NCI-H510A treated with DMSO at 0.1 percent for 48 hours (cell line): ENCODE results near the gene TAGLN2.
A peak's percentile ranks its signal among the peaks of the same experiment; 100 is the strongest.

ENCODE experiments used
- DNase-seq: peaks from one replicate; lab custom pipeline; 2025; lab: John Stamatoyannopoulos, UW

TAGLN2 gene

DNA sequence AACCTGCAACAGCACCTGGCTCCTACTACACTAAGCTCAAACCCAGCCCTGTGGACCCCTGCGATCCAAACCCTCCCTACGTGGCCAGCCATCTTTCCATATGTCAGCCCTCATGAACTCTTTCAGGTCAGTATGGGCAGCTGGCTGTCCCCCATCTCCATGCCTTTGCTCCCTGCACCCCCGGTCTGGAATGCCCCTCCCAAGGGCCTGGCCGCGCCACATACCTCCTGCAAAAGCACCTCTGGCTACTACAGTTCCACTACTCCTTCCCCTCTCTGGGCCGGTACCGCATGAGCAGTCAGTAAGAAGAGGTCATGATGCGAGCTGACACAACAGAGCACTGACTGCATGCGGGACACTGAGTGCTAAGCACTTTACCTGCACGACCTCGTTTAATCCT lies 10.0 kb upstream of the TAGLN2 start:
- DNase-seq = no peak

DNA sequence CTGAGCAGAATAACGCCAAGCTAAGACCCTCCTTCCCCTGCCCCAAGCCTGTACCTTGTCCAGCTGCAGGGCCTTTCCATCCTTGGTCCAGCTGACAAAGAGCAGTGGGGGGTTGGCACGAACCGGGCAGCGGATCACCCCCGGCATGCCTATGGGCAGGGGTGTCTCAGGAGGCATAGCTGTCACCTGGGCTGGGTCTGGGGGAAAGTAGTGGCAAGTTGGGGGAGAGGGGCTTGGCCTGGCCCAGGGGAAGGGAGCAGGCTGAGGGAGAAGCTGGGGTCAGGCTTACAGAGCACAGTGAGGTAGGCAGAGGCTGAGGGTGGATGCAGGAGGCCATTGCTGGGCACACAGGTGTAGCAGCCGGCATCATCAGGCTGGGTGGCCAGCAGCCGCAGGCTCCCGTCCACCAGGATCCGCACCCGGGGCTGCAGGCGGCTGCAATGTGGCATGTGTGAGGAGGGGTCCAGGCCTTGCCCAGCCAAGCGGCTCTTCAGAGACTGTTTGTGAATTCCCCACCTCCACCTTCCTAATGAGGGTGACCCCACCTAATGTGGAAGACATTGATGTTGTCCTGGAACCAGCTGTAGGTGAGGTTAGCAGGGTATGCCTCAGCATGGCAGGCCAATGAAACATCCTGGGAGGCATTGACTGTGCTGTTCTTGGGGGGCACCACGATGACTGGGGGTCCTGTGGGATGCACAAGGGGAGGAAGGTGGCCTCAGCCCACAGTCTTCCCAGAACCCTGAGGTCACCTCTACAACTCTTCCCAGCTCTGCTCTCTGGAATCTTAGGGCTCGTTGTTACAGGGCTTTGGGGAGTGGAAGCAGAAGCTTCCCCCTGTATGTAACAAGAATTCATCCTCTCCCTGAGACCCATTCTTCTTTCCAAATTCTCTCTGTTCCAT lies 9.1 kb upstream of the TAGLN2 start:
- DNase-seq = no peak

DNA sequence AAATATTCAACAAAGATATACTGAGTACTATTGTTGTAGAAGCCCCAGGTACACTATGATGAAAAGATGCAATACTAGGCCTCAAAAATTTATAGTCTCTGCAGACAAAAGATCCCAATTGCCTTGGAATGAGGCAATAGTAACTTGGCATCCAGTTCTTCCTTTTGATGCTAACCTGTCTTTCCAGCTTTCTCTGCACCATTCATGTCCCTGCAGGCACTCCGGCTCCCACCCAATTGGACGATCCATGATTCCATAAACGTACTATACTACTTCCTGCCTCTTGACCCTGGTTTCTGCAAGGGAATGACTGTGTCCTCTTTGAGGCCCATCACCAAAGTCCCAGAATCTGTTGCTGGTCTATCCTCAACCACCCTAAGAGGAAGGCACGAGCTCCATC lies 8.0 kb upstream of the TAGLN2 start:
- DNase-seq = no peak

DNA sequence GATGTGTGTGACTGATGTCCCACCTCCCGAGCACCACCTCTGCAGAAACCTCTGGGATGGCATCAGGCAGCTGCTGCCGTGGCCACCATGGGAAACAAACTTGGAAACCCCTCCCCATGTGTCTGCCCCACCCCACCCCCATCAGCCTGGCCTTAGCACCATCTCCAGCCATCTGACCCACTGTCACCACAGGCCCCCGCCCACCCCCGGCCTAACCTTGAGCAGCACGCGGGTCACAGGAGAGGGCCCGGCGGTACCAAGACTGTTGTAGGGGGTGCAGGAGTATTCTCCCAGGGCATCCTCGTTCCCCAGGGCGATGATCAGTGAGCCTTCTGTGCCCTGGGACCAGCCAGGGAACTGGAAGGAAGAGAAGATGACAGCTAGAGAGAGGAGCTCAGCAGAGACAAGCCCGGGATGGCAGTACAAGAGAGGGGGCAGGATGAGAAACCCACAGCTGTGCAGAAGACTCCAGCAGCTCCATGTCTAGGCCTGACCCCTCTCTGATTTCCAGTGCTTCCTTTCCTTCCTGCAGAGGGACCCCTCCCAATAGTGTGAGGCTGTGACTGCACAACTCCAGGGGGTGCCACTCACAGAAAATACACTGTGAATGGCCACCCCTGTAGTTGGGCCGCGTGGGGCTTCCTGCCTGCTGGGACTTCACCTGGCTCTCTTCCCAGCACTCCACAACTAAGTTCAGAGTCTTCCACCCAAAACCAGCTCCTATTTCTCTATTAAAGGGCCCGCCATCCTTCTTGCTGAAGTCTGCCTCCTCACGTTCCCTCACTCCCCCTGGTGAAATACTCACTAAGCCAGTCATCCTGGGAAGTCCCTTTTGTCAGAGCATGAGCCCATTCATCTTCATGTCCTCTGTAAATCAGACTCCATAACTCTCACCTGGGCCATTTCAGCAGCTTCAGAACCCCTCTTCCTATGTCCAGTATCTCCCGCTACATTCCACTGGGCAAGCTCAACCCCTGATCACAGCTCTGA lies 7.3 kb upstream of the TAGLN2 start:
- DNase-seq = no peak

DNA sequence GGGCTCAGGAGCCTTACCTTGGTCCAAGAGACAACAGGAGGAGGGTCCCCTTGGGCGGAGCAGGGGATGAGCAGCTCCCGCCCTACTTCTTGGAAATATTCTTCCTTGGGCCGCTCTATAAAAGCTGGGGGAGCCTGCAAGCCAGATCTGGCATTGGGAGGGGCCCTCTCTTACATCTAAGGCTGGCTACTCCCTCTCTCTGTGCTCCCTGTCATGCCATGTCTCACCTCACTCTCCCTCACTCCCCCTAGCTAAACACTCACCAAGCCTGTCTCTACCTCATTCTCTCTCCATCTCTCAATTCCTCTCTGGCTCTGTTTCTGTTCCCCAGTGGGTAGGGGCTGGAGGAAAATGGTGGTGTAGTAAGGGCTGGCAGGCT lies 6.5 kb upstream of the TAGLN2 start:
- no peak for DNase-seq

DNA sequence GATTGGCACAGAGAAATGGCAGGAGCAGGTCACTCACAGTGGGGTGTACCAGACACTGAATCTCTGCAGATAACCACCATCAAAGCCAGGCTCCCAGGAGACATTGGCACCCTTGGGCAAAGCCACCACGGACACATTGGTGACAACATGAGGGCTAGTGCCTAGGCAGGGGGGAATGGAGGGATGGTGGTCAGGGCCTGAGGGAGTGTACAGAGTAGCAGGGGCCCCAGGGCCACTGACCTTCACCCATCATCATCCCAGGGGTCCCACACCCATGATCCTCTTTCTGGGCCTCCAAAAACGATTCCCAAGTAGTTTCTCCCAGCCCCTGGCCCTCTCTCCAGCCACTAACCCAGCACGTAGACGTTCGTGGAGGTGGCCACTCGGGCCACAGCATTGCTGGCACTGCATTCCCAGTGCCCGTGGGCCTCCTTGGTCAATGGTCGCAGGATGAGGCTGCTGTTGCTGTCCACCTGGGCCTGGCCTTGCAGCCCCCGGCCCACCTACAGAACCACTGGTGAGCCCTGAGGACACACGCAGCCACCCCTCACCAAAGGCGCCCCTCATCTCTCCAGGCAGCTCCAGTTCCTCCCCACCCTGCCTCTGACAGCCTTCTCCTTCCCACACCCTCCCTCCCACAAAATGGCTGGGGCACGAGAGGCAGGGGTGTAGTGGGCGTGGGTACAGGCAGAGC lies 5.9 kb upstream of the TAGLN2 start:
- no peak for DNase-seq

DNA sequence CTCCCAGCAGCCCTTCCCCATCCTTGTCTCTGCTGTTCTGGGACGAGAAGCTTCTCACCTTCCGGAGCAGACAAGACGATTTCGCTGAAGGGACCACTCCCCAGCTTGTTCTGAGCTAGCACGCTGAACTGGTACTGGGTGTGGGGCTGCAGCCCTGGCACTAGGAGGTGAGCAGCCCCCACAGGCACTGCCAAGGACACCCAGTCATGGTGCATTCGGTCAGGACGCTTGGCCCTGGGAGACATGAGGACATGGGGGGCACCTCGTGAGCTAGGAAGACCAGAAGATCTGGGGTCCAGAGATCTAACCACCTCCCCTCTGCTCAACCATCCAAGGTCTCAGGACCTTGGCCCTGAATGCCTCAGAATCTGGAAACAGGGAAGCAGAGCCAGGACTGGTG lies 5.3 kb upstream of the TAGLN2 start:
- no peak for DNase-seq

DNA sequence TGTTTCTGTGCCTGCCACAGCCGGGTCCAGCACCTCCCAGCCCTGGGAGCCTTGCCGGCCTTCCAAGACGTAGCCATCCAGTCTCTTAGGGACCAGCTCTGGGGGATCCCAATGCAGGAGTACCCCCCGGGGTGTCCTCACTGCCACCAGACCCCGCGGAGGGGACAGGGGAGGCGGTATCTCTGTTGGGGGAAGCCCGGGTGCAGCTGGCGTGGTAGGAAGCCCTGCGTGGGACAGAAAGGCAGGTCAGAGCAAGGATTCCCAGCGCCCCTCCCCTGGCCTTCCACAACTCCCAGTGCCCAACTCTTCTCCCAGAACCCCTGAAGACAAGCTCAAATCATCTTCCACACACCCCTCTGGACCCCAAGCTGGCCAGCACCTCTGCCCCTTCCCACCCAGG lies 4.9 kb upstream of the TAGLN2 start:
- no peak for DNase-seq

DNA sequence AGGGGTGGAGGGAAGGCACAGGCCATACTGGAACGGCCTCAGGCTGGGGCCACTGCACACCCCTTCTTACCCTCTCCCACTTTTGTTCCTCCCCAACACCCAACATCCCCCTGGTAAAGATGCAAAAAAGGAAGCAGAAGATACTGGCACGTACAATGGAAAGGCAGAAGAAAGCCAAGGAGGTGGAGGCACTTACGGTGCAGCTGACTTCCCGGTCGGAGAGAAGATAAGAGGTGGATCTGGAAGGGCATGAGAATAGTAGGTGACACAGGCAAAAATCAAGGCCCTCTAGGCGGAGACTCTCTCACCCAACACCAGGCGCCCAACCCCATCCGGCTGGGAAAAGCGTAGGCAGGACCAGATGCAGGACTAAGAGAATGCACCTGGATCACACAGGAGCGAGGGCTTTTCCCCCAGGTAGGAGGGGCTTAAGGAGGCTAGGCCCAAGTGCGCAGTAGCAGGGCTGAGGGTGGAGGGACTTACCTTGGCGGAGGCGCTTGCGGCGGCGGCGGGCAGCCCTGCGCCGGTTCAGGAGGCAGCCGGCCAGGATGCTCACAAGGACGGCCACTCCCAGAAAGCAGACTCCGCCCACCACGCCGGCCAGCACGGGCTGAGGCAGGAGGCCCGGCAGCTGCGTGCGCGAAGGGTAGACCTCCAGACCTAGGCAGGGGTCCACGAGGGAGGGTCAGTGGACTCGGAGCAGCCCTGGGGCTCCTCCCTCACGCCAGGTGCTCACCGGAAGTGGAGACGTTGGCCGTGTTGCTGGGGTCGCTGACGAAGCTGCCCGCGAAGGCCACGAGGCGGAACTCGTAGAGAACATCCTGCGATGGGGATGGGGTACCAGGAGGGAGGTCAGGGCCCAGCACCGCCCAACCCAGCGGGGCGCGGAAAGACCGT lies 4.1 kb upstream of the TAGLN2 start:
- DNase-seq = no peak

DNA sequence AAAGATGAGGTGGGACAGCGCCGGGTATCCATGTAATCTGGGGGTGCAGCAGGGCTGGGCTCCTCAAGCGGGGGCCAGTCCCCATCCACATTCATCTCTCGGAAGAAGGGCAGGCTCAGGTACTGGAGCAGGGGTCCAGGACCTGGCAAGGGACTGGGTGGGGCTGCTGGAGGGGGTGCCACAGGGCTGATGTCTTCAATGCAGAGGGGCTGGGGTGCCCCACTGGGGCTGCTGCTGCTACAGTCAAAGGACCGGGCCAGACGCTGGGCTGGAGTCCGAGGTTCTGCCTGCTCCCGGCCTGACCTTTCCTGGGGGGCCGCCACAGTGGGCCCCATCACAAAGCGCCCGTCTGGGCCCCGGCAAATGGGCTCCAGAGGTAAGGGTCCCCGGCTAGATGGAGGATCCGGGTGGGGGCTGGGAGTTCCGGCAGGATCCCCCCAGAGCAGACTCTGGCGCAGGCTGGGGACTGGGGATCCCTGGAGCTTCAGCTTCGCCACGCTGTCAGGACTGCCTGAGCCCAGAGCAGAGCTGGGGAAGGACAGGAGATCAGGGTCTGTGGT lies 3.3 kb upstream of the TAGLN2 start:
- no peak for DNase-seq

DNA sequence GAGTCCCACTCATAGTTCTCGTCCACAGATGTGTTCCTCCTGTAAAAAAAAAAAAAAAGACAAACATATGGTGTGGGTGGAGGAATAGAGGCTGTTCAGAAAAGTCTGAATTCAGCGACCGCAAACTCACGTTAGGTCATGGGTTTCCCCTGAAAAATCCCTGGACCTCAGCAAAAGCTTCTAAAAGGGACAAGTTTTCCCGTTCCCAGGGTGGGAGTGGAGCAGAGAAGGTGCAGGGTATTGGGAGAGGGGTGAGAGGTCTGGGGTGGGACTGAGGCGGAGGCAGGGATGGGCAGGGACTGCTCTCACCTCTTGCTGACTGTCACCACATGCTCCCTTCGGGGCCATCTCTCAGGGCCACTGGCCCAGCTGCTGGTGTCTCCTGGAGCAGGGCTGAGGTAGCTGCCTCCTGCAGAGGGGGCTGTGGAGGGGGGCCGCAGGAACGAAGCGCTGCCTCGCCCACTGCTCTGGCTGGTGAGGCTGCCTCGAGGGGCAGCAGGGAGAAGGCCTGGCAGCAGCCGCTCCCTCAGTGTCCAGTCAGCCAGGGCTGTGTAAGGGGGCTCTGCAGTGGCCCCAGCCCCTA lies 2.6 kb upstream of the TAGLN2 start:
- DNase-seq = no peak

DNA sequence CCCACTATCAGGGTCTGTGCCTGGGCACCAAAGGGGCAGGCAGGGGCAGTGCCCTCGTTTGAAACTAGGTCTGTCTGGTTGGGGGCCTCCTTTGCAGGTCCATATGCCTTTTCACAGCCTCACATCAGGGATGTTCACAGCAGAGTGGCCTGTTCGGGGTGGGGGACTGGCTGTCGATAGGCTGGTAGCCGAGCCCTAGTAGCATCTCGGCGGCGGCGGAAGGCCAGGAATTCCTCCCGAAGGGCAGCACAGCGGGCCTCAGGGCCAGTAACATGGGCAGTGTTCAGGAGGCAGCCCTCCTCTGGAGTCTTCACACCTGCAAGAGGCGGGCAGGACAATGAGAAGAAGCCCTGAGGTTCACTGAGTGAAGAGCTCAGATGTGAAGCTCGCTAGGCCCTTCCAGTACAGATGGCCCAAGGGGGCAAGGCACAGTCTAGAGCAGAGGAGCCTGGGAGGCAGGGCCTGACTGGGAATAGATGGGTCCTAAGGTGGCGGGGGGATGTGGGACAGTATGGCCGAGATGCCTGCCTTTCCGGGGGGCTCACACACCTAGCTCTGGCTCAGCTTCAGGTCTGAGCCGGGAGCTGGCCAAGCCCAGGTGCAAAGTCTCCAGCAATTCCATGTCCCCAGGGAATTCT lies 2.0 kb upstream of the TAGLN2 start:
- no peak for DNase-seq

DNA sequence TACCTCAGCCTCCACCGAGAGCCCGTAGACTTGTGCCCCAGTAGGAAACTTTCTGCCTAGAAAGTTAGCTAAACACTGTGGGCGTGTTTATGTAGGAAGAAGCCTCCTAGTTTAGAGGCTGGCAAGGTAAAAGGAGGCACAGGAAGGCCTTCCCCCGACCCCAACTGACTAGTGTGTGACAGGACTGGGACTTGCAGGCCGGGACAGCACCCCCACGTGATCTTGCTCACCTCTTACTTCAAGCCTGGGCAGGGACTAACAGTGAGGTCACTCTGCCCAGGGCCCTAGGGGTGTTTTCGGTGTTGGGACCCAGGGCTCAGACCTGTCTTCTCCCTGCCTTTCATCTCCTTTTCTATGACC lies 392 bp upstream of the TAGLN2 start:
- DNase-seq = no peak

DNA sequence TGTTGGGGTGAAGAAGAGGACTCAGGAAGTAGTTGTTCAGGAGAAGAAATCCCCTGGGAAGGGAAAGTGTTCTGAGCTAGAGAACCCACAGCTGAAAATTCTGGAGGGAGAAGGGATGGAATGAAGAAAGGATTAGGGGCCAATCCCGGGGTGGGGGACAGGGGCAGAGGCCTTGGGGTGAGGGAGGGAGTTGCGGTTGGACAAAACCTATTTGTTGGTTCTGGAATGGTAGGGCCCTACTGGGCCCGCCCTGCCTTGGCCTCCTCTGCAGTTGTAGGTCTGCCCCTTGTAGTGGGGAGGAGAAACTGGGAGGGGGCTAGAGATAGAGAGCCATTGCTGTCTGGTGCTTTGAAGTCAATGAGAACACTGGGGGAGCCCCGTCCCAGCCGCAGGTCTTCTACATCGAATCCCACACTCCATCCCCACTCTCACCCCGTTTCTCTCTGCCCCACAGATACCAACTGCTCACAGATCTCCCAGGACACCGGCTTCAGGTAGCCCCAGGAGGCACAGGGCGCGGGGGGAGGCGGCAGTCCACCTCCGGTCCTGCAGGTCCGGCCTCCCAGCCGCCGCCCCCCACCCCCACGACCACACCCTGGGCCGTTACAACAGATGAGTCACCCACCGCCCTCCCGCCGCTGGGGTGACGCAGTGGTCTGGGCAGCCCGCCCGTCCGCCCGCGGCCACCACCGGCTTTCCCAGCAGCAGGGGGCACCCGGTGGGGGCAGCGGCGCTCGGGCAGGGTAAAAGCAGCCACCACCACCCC lies 1.1 kb downstream of the TAGLN2 start:
- no peak for DNase-seq

DNA sequence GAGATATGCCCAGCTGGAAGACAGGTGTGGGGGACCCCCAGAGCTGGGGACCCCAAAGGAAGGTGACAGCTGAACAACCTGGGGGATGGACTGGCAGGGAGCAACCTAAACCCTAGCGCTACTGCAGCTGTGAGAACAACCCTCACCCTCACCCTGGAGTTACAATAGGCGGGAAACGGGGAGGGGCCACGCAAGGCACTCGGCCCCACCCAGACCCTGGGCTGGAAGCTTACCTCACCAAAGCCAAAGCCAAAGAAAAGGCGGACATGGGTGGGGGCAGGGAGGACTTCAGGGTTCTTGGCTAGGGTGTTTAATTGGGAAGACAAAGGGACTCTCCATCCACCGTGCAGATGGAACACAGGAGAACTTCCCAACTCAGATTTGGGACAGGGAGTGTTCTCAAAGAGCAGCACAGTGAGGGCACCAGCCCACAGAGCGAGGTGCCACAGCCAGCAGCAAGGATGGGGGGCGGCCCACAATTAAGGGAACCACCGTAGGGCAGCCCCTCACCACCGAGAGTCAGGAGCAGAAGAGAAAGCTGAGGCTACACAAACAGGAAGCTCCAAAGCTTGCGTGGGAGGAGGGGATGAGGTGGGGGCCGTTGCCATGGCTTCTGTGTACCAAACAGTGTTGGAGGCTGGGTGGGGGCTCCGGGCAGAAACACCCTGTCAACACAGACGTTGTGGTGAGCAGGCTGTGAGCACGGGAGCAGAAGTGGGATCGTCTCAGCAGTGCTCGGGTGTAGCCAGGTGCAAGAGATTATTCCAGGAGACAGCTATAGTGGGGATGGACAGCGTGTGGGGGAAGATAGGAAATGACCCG lies 1.9 kb downstream of the TAGLN2 start:
- peak; percentile 73 for DNase-seq

DNA sequence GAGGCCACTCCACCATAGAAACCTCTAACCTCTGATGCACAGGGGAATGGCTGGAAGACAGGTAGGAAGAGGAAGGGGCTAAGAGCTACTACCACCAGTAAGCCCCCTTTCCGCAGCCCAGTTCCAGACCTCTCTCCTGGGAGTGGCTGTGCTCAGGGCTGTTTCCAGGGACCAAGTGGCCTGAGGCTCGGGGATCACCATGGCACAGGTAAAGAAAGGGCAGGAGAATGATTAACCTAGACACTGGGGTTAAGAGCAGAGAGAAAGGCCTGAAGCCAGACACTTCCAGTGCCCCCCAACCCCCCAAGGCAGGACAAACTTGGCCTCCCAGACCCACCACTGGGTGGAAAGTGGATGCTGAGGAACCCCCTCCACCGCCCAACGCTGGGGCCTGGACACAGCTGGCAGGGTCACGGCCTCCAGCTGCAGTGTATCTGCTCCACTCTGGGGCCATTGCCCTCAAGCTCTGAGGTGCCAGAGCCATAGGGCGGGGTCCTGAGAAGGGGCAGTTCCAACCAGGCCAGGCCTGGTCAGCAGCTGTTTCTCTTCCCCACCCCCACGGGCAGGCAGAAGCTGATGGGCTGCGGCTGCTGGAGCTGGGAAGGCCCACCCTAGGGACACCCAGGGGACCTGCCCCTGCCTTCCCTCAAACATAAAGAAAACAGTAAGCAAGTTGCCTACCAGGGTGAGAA lies 2.6 kb downstream of the TAGLN2 start:
- no peak for DNase-seq

DNA sequence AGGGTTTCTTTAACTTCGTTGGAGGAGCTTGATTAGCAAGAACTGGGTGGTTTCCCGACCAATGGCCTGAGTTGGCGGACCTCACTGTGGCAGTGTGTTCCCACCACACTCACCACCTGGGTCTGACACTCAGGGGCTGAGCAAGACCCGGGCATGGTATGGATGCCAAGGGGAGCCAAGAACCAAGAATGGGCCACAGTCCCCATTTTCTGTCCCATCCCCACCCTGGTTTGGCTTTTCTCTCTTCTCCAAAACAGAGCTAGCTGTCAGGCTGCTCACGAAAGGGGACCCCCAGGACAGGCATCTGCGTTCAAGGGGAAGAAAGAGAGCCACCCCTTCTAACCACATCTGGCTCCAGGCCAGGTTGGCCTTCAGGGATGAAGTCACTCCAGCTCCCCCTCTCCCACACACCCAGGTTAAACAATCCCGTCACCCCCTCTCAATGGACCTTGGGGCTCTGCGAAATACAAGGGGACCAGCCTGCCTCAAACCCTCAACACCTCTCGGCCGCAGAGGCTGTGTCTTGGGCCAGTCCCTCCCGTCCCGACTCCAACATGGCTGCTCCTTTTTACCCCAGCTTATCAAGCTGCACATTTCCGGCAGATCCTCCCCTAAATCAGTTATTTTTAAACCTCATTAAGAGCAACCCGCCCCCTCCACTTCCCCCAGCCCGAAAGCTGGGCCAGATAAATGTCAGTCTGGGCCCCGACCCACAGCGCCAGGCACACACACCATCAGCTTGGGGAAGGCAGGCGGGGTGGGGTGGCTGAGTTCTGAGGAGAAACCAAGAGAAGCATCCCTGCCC lies 3.4 kb downstream of the TAGLN2 start:
- DNase-seq = no peak
